Measurements from ENCODE around the gene TAF1A. TPM values are rescaled to one million over a fixed set of nuclear protein-coding genes. Genes with fewer than 3 reads are reported as not detected.
A peak's percentile ranks its signal among the peaks of the same experiment; 100 is the strongest.

The TAF1A gene
- total RNA-seq, 1 experiment from 2014 or later, result 21.4 TPM

DNA sequence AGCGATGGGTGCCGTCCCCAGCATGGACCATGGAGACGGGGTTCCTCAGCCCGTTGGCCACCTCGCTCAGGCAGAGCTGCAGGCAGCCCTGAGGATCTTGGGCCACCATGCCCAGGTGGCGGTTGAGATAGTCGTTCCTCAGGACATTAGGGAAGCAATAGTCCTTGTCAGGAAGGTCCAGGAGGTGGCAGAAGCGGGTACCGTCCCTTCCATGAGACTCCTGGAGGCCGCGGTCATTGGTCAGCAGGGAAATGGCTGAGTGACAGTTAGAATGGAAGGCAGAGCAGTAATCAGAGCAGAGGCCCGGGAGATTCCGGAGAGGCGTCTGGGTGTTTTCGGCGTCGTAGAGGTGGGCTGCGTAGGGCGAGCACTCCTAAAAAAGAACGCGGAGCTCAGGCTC is 45.9 kb downstream of the TAF1A start:
- Histone ChIP-seq H3K27me3 (ENCODE audit: insufficient read depth, low read length) (no peaks in the 10 kb centered on the region), H2AFZ (ENCODE audit: low read depth, low read length, poor library complexity, severe bottlenecking) (no peak overlapping the region), H3K4me2 (ENCODE audit: low read length) (no peak overlapping the region), H3K9ac (ENCODE audit: low read length) (no peak overlapping the region), H3K79me2 (ENCODE audit: insufficient read depth, low read length) (no peaks in the 10 kb centered on the region), H3K4me1 (ENCODE audit: control insufficient read depth in 1 of 2, insufficient read depth in 2 of 2, low read length in 2 of 2) (no peaks in the 10 kb centered on the region), H4K20me1 (ENCODE audit: insufficient read depth) (no peaks in the 10 kb centered on the region), H3K36me3 (ENCODE audit: control insufficient read depth in 1 of 2, insufficient read depth in 2 of 2, low read length in 2 of 2) (no peaks in the 10 kb centered on the region), H3K9me2 (ENCODE audit: insufficient read depth) (no peaks in the 10 kb centered on the region), H3K27ac (ENCODE audit: low read depth, low read length) (no peak overlapping the region), H3K9me3 (ENCODE audit: control insufficient read depth in 1 of 2, insufficient read depth in 1 of 2, low read depth in 1 of 2, low read length in 2 of 2) (no peaks in the 10 kb centered on the region), H3K4me3 (replicated peaks in 1 of 2; ENCODE audit: low read depth in 1 of 2, low read length in 2 of 2) (no peak overlapping the region)
- CTCF ChIA-PET, result interaction anchor here (1.0 kb wide), 1 partner anchor 91 kb away, joined by 4 read pairs; no protein-coding TSS in a partner anchor
- peak; percentile 8 for DNase-seq (ENCODE audit: low read depth, low spot score)
- RAD21 ChIA-PET (ENCODE audit: low non-redundant PET in 1 of 2, low total read pairs in 2 of 2, uncharacterized antibody in 2 of 2, unreplicated experiment in 2 of 2), result no interaction called here
- intact Hi-C loops (cut with micrococcal nuclease), result no loop called here
- BruUV-seq (replicated peaks), result no TSS peak
- POLR2A ChIA-PET, result no interaction called here
- TF ChIP-seq TCF7L2 (IDR thresholded peaks at IDR 0.05; ENCODE audit: borderline replicate concordance, extremely low read depth, insufficient read depth, insufficient read length), result no peak
- TF ChIP-seq SRF (IDR thresholded peaks at IDR 0.05; ENCODE audit: low read depth), result no peak
- 0 out of 2 replicates have a peak, but pooled peaks have one; percentile 12 for TF ChIP-seq RAD21 (IDR thresholded peaks at IDR 0.05; ENCODE audit: low read depth)
- TF ChIP-seq CTCF (IDR thresholded peaks at IDR 0.05 in 2 of 3, conservative IDR thresholded peaks at IDR 0.05 in 1 of 3; ENCODE audit: borderline replicate concordance in 1 of 3, insufficient read depth in 1 of 3, low read depth in 2 of 3, low read length in 2 of 3), result peak in 1 of 3 experiments; percentile 28; a peak in 1 of 6 replicates
- peak; percentile 80 for ATAC-seq

DNA sequence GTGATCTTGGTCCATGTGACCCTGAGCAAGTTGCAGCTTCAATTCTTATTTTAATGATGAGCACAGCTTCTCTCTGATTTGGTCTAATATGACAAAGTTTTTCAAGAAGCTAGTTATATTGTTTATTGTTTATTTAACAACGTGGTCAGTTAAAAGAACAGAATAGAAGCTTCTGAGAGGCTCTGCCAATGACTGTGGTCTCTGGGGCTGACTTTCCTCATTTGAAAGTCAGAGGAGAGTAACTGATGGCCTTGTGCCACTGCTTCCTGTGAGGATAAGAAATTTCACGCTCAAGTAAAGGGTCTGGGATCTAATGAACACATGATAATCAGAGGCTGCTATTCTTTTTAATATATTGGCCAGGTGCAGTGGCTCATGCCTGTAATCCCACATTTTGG is 49.1 kb downstream of the TAF1A start:
- Histone ChIP-seq H4K20me1 (ENCODE audit: insufficient read depth) (no peaks in the 10 kb centered on the region), H3K4me2 (ENCODE audit: low read length) (no peak overlapping the region), H3K4me1 (ENCODE audit: control insufficient read depth in 1 of 2, insufficient read depth in 2 of 2, low read length in 2 of 2) (no peaks in the 10 kb centered on the region), H2AFZ (ENCODE audit: low read depth, low read length, poor library complexity, severe bottlenecking) (no peak overlapping the region), H3K9me3 (ENCODE audit: control insufficient read depth in 1 of 2, insufficient read depth in 1 of 2, low read depth in 1 of 2, low read length in 2 of 2) (no peaks in the 10 kb centered on the region), H3K79me2 (ENCODE audit: insufficient read depth, low read length) (no peaks in the 10 kb centered on the region), H3K9ac (ENCODE audit: low read length) (no peak overlapping the region), H3K27ac (ENCODE audit: low read depth, low read length) (no peak overlapping the region), H3K9me2 (ENCODE audit: insufficient read depth) (no peaks in the 10 kb centered on the region), H3K27me3 (ENCODE audit: insufficient read depth, low read length) (no peaks in the 10 kb centered on the region), H3K36me3 (ENCODE audit: control insufficient read depth in 1 of 2, insufficient read depth in 2 of 2, low read length in 2 of 2) (no peaks in the 10 kb centered on the region), H3K4me3 (replicated peaks in 1 of 2; ENCODE audit: low read depth in 1 of 2, low read length in 2 of 2) (no peak overlapping the region)
- TF ChIP-seq ZNF274 (IDR thresholded peaks at IDR 0.05; ENCODE audit: low read depth, low read length) (no peak), ZFX (IDR thresholded peaks at IDR 0.05) (no peak), EZH2 (IDR thresholded peaks at IDR 0.05) (no peak)
- DNase-seq (ENCODE audit: low read depth, low spot score) (no peak), ATAC-seq (no peak)
- intact Hi-C loops (cut with micrococcal nuclease), result no loop called here
- POLR2A ChIA-PET, result no interaction called here
- CTCF ChIA-PET, result no interaction called here
- RAD21 ChIA-PET (ENCODE audit: low non-redundant PET in 1 of 2, low total read pairs in 2 of 2, uncharacterized antibody in 2 of 2, unreplicated experiment in 2 of 2), result no interaction called here
- BruUV-seq (replicated peaks), result no TSS peak

Measured in HCT116 (cell line).